ENCODE results near the gene HDHD2. TPM values are rescaled to one million over a fixed set of nuclear protein-coding genes. Genes with fewer than 3 reads are reported as not detected.

HDHD2 gene
- total and polyA plus RNA-seq, 12 donors: 23.5 to 100 (median 62.5) TPM

DNA sequence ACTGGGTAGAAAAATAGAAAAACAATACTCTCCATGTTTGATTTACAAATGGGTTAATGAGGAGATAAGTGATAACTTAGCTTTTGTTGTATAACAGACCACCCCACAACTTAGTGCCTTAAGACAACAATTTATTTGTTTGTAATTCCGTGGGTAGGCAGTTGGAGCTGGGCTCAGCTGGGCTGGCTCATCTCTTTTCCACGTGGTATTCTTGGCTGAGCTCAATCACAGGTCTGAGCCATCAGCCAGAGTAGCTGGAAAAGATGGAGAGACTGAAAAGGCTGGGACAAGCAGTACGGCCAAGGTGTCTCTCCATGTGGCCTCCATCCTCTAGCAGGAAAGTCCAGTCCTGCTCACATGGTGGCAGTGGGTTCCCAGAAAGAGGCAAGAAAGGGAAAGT lies 82.7 kb downstream of the HDHD2 start:
- H3K4me1 ChIP-seq (replicated peaks in 1 of 2): no peaks in the 10 kb centered on the region
- WGBS, 4 donors: 71 to 78% (median 75%) methylated on average over 3 of the region's 3 CpGs
- TF ChIP-seq, protein P1, sequence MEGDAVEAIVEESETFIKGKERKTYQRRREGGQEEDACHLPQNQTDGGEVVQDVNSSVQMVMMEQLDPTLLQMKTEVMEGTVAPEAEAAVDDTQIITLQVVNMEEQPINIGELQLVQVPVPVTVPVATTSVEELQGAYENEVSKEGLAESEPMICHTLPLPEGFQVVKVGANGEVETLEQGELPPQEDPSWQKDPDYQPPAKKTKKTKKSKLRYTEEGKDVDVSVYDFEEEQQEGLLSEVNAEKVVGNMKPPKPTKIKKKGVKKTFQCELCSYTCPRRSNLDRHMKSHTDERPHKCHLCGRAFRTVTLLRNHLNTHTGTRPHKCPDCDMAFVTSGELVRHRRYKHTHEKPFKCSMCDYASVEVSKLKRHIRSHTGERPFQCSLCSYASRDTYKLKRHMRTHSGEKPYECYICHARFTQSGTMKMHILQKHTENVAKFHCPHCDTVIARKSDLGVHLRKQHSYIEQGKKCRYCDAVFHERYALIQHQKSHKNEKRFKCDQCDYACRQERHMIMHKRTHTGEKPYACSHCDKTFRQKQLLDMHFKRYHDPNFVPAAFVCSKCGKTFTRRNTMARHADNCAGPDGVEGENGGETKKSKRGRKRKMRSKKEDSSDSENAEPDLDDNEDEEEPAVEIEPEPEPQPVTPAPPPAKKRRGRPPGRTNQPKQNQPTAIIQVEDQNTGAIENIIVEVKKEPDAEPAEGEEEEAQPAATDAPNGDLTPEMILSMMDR (IDR thresholded peaks at IDR 0.05): no peak
- TF ChIP-seq POLR2A (IDR thresholded peaks at IDR 0.05): no peak

DNA sequence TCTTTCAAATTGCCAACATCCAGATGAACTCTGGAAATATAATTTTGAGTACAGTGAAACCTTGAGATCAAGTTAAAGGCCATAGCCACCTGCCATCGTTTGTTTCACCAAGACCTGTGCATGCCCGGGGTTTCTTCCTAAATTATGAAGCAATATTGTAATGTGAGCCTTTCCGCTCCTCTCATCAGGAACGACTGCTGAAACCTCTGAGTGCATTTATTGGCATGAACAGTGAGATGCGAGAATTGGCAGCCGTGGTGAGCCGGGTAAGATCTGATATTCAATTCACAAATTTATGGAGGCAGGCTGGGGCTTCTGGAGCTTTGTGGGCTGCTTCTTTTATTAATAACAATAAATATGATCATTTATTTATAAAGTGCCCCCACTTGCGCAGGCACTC lies 87.2 kb downstream of the HDHD2 start:
- Histone ChIP-seq H3K4me1 (replicated peaks in 1 of 2) (no peaks in the 10 kb centered on the region), H3K36me3 (replicated peaks in 1 of 2) (no peaks in the 10 kb centered on the region), H3K27me3 (no peaks in the 10 kb centered on the region), H3K9me3 (replicated peaks in 1 of 3) (no peaks in the 10 kb centered on the region), H3K4me3 (no peak overlapping the region), H3K27ac (no peak overlapping the region)
- no peak for TF ChIP-seq POLR2A (IDR thresholded peaks at IDR 0.05)
- TF ChIP-seq, protein P1 (IDR thresholded peaks at IDR 0.05): no peak
- DNase-seq: no peak
- WGBS, 4 donors: 88 to 94% (median 92%) methylated on average over 8 of the region's 8 CpGs
- intact Hi-C loops (cut with DNase I): no loop called here

More for the DNA sequence above, 82.7 kb downstream of the HDHD2 start:
- Histone ChIP-seq H3K36me3 (replicated peaks in 1 of 2) (no peaks in the 10 kb centered on the region), H3K4me3 (no peak overlapping the region), H3K27me3 (no peaks in the 10 kb centered on the region), H3K27ac (no peak overlapping the region), H3K9me3 (replicated peaks in 1 of 3) (no peaks in the 10 kb centered on the region)
- intact Hi-C loops (cut with DNase I): no loop called here
- no peak for DNase-seq

DNA sequence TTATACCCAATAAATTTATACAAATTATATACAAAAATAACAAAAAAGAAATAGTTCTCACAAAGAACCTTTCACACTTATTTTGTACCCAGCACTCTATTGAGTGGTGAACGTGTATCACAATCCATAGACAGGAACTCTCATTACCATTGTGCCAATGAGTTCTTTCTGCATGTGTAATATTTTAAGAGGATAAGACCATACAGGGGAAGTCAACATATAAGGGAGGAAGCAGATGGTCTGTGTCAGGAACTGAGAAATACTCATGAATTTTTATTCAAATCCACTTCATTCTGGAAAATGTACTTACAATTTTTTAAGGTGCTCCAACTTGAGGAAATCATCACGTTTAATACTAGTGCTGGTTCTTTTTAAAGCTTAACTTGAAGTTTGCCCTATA lies 87.8 kb downstream of the HDHD2 start:
- H3K36me3 ChIP-seq (replicated peaks in 1 of 2): no peaks in the 10 kb centered on the region
- 60 to 79% (median 67%) methylated on average over 2 of the region's 2 CpGs for WGBS, 4 donors
- no peaks in the 10 kb centered on the region for H3K27me3 ChIP-seq
- DNase-seq: no peak
- intact Hi-C loops (cut with DNase I): no loop called here
- no peaks in the 10 kb centered on the region for H3K4me1 ChIP-seq (replicated peaks in 1 of 2)
- no peak overlapping the region for H3K27ac ChIP-seq
- TF ChIP-seq POLR2A (IDR thresholded peaks at IDR 0.05): no peak
- TF ChIP-seq, protein P1 (IDR thresholded peaks at IDR 0.05): no peak
- no peaks in the 10 kb centered on the region for H3K9me3 ChIP-seq (replicated peaks in 1 of 3)
- H3K4me3 ChIP-seq: no peak overlapping the region

Small RNA genes within 50 kb of the gene (small RNA-seq; reads per million reads assigned to genes)
- gene AC012254.4: 0 reads per million in 2 donors

Other genes with a start within 250 kb of the HDHD2 start
- gene PIAS2, start 233.0 kb downstream of the HDHD2 start, total RNA-seq: 10 to 100 TPM; 11.6 to 52.9 (median 38.1) TPM
- gene PIAS2, start 233.0 kb downstream of the HDHD2 start, polyA plus RNA-seq: 10 to 100 TPM in 1 of 3 donors, 1 to 10 TPM in 2; 4.7 to 25.5 (median 7.2) TPM
- 1 to 10 TPM in 8 of 9 donors, under 1 TPM in 1; 0.48 to 6.4 (median 3.9) TPM for gene KATNAL2, start 232.9 kb downstream of the HDHD2 start, total RNA-seq
- 10 to 100 TPM in 1 of 3 donors, 1 to 10 TPM in 2; 2.9 to 11.6 (median 6.1) TPM for gene KATNAL2, start 232.9 kb downstream of the HDHD2 start, polyA plus RNA-seq
- gene ELOA2, start 114.9 kb downstream of the HDHD2 start, total RNA-seq: not detected
- gene ELOA2, start 114.9 kb downstream of the HDHD2 start, polyA plus RNA-seq: not detected
- 10 to 100 TPM in 7 of 9 donors, 1 to 10 TPM in 2; 5.7 to 30.2 (median 12.4) TPM for gene IER3IP1, start 25.9 kb upstream of the HDHD2 start, total RNA-seq
- 10 to 100 TPM; 11.1 to 34.5 (median 13.6) TPM for gene IER3IP1, start 25.9 kb upstream of the HDHD2 start, polyA plus RNA-seq
- not detected for gene SKOR2, start 101.2 kb upstream of the HDHD2 start, total RNA-seq
- not detected for gene SKOR2, start 101.2 kb upstream of the HDHD2 start, polyA plus RNA-seq